HG03064 (cell line): ENCODE results near the gene MRPS18A.

Experiments used
- ATAC-seq: cut with Tn5 transposase; IDR thresholded peaks from one replicate; pipeline ENCODE4 v1.9.1; 2021; ENCODE audit warnings: low read depth; ENCODE audit not compliant: unreplicated experiment

MRPS18A gene

DNA sequence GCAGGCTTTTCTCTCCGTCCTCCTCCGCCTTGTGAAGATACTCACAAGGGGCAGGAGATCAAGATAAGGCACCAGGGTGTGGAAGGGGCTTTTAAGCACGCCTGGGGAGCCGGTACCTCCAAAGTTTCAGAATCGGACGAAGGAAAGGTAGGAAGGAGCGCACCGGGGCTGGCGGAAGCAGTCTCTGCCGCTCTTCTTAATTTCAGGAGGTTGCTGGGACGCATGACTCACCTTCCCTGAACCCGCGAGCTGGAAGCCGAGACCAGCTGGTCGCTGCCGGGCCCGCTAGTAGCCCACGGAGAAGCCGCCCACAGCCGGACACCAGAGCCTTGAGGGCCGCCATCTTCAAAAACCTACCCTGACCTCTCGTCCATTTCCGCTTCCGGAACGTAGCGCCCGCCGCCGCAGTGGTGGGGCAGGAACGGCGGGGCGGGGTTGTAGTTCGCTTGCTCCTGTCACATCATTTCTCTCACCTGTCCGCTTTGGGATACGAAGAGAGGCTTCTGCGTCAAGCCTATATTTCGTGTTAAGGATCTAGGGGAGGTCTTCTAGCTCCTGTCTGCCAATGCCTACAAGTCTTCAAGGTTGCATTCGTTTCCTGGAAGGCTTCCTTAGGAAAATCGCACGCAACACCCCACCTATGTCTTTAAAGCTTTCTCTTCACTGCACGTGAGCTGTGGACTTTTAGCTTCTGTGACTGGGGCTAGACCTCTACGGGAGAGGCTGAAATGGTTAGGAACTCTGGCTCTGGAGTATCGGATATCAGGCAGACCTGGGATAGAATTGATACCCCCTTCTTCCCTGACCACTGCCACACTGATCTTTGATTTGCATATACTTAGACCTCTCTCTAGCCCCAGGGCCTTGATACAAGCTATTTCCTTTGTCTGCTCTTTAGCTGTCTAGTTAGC lies at the start of gene MRPS18A:
TSS of gene MRPS18A (minus strand) at position 355 of the 911 bp plus-strand sequence. CDS start at position 343, 12 bp downstream.
- peak; percentile 87 for ATAC-seq

DNA sequence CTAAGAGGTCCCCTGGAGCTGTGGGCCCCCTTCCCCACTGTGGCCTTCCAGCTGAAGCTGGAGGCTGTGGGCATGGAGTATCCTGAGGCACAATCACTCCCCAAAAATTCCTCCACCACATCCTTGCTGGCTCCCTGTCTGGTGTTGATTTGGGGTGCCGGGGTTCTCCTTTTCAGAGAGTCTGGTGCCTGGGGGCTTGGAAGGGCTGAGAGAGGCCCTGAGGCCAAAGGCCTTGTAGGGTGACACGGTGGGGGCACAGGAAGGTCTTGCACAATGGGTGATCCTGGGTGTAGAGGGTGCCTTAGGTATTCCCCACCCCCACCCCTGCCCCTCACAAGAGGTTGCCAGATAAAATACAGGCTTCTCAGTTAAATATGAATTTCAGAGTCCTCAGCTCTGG lies 49.3 kb upstream of the MRPS18A start:
- ATAC-seq: no peak

DNA sequence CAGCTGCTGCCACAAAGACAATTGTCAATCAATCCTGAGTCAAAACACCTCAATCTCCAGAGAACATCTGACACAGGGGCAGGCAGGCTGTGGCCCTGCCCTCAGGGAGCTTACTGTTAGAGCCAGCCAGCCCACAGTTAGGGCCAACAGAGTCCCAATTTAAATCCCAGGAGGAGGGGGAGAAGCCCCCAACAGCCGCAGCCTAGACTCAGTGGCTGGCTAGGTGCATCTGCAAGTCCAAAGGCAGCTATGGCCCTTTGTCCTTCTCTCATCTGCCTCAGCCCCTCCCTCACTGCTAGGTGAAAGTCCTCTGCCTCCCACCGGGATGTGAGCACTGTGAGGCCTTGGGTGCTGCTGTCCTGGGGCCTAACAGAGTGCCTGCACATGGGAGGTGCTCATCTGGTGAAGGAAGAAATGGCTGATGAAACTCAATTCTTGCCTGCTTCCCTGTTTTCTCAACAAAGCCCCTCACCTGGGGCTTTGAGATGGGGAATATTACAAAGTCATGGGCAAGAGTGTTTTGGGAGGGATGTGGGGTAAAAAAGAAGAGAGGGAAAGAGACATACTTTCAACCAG lies 48.7 kb upstream of the MRPS18A start:
- no peak for ATAC-seq

DNA sequence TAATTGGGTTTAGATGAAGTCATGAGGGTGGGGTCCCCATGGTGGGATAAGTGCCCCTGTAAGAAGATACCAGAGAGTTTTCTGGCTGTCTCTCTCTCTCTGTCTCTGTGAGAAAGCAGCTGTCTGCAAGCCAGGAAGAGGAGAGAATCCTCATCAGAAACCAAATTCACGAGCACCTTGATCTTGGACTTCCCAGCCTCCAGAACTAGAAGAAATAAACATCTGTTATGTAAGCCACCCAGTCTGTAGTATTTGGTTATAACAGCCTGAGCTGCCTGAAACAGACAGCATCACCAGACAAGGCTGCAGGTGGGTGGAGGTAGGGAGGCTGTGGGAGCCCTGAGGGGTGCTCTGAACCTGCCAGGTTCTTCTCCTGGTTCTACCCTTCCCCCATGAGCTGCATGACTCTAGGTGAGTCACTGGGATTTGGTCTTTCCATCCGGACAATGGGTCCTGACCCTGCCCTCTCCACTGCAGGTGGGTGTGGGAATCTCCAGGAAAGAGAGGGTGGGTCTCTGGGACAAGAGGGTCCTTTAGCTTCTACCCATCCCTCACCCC lies 48.1 kb upstream of the MRPS18A start:
- ATAC-seq: no peak

DNA sequence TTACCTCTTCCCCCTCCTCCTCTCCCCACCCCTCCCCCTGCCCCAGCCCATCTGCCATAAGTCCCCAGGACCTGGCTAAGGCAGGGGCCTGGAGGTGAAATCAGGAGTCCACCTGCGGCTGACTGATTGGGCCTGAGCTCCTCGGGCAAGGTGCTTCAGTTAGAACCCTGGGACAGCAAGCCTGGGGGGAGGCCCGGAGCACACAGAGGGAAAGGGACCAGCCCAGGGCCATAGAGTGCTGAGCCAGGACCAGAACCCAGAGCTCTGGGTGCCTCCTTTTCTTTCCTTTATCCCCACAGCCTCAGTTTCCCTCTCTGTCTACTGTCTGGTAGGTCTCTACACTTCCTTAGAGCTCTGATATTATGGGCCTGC lies 46.7 kb upstream of the MRPS18A start:
- ATAC-seq: no peak

DNA sequence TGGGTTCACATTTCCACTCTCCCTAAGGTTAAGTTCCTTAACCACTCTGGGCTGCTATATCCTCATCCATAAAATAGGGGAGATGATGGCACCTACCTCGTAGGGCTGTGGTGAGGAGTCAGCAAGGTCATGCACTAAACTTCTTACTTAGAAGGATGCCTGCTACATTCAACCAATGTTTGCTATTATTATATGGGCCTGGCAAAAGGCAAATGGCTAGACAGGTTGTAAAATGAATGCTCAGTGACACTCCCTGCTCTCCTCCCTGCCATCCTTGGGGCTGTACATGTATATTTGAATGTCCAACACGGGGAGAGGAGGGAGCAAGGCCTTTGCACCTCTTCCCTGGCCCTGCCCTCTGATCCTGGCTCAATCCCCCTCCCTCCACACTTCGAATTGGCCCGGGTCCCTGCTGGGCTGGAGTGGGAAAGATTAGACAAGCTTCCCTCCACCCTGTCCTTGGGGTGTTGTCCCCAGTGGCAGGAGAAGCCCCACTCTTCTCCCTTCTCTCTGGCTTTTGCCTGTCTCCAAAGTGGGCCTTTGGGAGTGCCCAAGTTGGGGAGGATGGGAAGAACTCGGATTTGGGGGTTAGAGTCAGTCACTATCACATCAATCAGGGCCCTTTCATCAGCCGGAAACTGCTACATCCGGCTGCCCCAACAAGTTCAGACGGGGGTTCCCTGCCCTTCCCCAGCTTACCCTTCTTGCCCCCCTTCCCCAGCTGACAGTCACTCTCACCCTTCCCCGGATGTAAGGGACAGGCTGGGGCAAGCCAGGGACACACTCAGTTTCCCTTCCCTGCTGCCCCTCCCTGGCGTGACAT lies 46.1 kb upstream of the MRPS18A start:
- ATAC-seq: peak; percentile 79

DNA sequence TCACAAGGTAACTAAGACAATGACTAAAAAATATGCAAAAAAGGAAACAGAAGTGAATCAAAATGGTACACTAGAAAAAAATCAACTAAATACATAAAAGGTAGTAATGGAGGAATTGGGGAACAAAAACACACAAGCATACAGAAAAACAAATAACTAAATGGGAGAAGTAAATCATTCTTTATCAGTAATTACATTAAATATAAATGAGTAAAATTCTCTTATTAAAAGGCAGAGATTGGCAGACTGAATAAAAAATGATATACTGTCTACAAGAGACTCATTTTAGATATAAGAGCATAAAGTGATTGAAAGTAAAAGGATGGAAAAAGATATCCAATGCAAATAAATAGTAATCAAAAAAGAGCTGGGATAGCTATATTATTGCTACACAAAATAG lies 43.0 kb upstream of the MRPS18A start:
- ATAC-seq: no peak

DNA sequence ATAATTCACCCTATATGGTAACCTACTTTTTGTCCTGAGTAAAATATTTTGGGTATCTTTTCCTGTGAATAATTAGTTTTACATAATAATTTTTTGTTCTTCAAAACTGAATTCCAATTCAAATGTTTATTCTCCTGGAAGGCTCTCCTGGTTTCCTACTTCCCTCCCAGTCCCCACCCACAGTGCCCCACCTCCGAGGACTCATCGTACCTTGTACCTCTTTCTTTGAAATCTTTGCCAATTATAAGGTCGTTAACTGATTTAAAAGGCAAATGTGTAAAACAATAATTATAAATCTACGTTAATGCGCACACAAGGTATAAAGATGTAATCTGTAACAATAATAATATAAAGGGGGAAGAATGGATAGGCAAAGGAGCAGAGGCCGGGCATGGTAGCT lies 41.9 kb upstream of the MRPS18A start:
- no peak for ATAC-seq

DNA sequence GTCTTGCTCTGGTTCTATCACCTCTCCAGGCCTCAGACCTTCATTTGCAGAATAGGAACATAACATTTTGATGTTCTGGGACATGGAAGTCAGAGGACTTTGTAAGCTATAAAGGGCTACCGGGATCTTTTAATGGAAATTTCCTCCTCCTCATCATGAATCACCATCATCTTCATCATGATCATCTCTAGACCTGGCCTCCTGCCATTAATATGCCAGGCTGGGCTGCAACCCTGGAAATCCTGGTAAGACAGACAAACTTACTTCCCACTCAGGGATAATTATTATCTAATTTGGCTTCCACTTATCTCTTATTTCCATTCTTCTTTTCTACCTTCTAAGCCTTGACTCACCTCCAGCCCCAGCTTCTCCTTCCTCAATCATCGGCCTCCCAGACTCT lies 41.0 kb upstream of the MRPS18A start:
- no peak for ATAC-seq

DNA sequence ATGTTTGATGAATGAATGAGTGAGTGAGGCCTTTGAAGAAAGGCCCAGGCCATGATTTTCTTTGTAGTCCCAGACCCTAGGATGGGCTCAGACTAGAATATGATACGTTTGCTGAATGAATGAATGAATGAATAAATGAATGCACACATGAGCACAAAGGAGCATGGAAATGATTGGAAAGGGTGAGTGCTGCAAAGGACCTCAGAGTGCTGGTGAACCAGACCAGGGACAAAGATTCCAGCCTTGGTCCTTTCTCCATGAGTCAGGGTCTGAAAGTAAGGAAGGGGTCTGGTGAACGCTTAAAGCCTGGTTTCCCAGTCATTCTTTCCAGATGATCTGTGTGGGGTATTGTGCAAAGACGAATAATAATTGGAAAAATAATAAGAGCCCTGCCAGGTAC lies 40.0 kb upstream of the MRPS18A start:
- ATAC-seq: no peak

DNA sequence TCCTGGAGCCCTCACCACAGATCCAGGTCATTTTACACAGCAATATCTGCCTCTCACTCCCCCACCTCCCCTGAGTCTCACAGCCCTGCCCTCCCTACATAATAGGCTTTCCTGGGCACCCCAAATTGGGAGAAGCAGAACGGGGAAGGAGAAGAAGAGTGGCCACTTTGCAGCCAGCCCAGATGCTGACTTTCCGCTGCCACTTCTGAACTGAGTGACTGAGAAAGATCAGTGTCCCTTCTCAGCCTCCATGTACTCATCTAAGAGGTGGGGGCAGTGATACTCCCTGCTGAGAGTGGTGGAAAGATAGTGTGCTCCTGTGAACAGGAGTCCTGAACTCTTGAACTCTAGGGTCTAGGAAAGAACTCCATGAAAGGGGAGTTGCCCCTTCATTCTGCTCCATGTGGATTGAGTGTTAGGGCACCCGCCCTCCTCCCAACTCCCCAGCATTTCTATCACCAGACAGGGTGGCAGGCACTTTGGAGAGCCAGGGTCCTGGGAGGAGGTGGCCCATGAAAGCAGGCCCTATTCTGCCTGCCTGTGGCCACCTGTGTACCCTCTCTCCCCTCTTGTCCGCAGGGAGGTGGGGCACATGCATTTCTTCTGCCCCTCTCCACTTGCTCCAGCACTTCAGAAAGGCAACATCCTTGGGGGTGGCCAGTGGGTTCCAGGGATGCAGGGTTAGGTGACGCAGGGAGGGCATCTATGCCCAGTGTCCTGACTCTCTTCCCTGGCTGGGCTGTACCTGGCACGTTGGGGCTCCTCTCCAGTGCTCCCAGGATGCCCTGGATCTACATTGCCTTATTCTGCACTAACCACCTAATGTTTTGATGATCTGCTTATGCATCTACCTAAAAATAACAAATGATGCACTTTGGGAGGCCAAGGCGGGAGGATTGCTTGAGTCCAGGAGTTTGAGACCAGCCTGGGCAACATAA lies 38.3 kb upstream of the MRPS18A start:
- ATAC-seq: no peak

DNA sequence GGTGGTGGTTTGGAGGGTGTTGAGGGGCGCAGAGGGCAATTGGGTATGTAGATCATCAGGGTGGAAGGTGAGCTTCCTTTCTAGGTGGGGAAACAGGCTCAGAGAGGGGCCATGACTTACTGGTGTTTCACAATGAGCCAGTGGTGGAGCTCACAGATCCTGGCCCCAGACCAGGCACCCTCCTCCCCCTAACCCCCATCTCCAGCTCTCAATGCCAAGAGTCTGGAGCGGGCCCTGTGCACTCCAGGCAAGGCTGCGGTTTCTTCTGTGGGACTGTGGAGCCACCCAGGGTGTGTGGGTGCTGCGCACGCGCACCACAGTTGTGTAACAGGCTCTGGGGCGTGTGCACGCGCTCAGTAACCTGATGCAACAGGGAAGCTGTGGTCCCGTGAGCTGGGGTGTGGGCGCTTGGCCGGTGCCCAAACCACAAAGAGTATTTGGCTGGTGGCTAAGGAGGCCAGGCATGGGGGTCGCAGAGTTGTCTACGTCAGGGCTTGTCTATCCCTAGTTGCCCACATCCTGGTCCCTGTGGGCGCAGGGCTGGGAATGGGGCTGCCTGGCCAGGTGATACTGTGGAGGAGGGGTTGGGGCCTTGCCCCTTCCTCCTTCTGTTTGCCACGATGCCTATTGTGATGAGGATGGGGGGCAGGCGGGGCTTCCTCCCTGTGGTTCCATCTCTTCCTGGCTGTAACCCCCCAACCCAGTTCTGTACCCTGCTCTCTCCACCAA lies 37.5 kb upstream of the MRPS18A start:
- ATAC-seq: peak; percentile 52

DNA sequence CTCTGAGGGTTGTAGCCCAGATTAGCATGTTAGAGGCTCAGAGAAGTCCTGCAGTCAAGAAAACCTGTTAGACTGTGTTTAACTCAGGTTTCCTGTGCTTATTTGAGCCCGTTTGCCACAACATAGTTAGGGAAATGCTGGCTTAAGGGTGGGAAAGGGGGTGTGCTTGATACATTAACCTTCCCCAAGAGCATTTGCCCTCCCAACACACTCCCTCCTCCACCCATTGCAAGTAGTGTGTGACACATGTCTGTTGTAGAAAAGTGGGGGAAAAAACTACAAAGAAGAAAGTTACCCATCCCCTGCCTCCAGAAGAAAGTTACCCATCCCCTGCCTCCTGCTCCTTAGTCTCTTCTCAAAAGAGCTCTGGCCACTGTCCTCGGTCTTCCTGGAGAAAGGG lies 36.8 kb upstream of the MRPS18A start:
- no peak for ATAC-seq

DNA sequence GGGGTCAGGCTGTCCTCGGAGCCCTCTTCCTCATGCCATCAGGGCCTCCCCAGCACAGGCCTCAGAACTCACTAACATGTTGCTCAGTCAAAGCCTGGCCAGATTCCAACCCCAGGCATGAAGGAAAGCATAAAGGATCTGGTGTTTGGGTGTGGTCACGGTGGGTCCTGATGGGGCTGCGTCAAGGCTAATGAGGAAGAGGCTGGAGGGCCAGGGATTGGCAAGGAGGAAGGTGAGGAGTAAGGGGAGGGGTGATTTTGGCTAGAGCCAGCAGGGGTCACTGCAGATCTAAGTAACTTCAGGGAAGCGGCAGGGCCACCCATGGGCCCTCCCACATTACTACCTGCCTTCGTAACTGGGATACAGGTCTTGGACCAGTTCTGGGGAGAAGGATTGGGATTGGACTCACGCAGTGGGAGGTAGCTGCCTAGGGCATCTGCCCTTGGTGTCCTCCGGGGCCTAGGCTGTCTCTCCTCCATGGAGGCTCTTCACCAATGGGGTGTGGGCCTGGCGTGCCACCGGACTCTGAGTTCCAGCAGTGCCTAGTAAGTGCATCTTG lies 36.2 kb upstream of the MRPS18A start:
- no peak for ATAC-seq

DNA sequence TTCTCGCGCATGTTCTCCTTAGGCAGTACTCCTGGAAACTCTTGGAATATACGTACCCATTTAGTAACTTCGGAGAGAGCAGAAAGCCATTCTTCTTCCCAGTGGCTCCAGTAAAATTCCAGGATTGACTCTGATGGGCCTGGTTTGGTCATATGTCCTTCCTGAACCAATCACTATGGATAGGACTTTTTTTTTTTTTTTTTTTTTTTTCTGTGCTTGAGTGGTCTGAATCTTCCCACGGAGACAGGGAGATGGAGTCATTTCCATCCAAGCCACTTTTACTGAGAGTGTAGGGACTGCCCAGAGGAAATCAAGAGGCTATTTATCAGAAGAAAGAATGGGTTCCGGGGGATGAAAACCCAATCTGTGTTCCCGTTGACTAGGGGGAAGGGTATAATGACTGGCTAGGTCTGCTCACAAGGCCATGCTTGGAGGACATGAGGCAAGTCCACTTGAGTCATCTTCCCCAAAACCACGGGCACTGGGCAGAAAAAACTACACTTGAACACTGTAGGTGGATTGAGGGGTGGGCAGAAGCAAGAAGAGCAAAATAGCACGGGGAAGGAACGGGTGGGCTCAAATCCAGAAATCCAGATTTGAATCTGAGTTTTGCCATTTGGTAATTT lies 35.4 kb upstream of the MRPS18A start:
- no peak for ATAC-seq

DNA sequence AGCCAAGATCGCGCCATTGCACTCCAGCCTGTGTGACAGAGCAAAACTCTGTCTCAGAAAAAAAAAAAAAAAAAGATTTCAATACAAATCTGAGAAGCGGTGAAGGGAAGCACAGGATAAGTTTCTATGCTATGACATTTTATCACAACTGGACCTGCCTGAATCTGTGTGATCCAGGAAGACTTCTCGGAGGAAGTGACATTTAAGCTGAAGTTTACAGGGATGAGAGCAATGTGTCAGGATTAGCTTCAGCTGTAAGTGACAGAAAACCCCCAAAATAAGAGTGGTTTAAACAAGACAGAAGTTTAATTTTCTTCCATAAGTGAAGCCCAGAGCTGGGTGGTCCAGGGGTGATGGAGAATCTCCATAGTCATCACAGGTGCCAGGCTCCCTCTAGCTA lies 33.4 kb upstream of the MRPS18A start:
- no peak for ATAC-seq

DNA sequence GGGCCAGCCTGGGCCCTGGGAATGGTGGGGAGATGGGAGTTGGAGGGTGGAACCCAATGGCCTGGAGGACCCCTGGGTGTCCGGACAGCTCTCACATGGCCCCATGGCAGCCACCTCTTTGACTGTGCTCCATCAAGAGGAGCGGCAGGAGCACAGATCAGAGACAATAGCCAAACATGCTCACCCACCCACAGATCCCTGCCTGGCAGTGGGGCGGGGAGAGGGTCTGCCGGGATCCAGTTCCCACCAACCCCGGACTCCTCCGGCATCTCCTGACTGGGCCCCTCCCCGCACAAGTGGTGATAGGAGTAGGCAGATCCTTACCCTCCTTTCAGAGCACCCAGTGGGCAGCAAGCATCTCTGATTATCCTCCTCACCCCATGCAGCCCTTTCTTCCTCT lies 31.9 kb upstream of the MRPS18A start:
- ATAC-seq: no peak

DNA sequence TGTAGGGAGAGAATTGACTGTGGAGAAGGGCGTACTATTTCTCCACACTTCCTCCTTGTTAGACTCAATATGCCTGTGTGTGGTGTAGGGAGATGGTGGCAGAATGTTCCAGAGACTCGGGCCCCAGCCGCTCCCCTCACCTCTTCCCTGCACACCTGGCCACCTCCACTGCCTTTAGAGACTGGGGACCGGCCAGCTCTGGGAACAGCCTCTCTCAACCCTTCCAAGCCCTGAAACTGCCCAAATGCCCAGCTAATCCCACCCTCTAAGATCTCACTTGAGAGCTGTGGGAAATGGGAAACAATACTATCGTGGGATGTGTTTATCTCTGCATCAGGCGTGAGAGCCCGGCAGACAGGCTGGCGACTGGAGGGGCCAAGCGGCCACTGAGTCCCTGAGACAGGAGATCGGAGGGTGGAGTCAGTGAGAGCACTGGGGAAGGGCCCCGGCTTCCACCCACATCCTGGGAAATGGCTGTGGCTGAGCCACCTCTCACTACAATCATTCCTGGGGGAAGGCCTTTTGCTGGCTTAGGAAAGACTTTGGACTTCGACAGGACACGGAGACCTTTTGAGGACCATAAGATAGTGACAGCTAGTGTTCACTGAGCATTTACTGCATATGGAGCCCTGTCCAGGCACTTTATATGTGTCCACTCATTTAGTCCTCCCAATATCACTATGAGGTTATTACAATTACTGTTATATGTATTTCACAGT lies 31.0 kb upstream of the MRPS18A start:
- ATAC-seq: no peak
